H1 (cell line): ENCODE data around the gene NHLH1. TPM values are rescaled to one million over a fixed set of nuclear protein-coding genes. Genes with fewer than 3 reads are reported as not detected.

Experiments used
- CTCF ChIA-PET: fragments of 300-600 bp; sonication (Branson Sonifier 250); formaldehyde crosslinking; loops from one replicate; lab custom pipeline; 2021; ENCODE audit not compliant: partially characterized antibody; lab: Charles Lee
- POLR2A ChIA-PET: fragments of 300-600 bp; sonication (Branson Sonifier 250); formaldehyde crosslinking; loops from one replicate; lab custom pipeline; 2021; ENCODE audit warnings: inconsistent platforms; ENCODE audit not compliant: partially characterized antibody; lab: Charles Lee
- DNase-seq, 2 experiments: peaks; one replicate each; pipeline versions ENCODE4 v3.0.0 to v3.0.0-alpha.2; 2010 to 2022; ENCODE audit warnings: low spot score in 2 of 2, low read depth in 1 of 2, mixed read lengths in 1 of 2
- FAIRE-seq: peaks from 2 replicates; lab custom pipeline; 2011; peaks lifted over from hg19 to GRCh38; lab: Jason Lieb, UNC
- H2AFZ ChIP-seq: 2 replicates; pipeline ENCODE4 v1.8.1; 2012; ENCODE audit warnings: low read length, inconsistent platforms
- H2AK5ac ChIP-seq: 2 replicates; pipeline ENCODE4 v1.6.1; 2013; ENCODE audit warnings: low read depth, low read length
- H2BK120ac ChIP-seq: replicated peaks from 2 replicates; pipeline ENCODE3; 2013; ENCODE audit warnings: low read depth, low read length, inconsistent platforms
- H2BK12ac ChIP-seq: 2 replicates; pipeline ENCODE4 v1.6.1; 2013; ENCODE audit warnings: low read depth, low read length
- H2BK15ac ChIP-seq: 2 replicates; pipeline ENCODE4 v1.6.1; 2013; ENCODE audit warnings: low read length
- H2BK20ac ChIP-seq: 2 replicates; pipeline ENCODE4 v1.6.1; 2013; ENCODE audit warnings: low read length
- H2BK5ac ChIP-seq: 2 replicates; pipeline ENCODE4 v1.6.1; 2013; ENCODE audit warnings: low read depth, low read length
- H3K14ac ChIP-seq: 2 replicates; pipeline ENCODE4 v1.6.1; 2013; ENCODE audit warnings: inconsistent platforms; ENCODE audit not compliant: insufficient read length
- H3K18ac ChIP-seq: 2 replicates; pipeline ENCODE4 v1.6.1; 2013; ENCODE audit warnings: low read length; ENCODE audit errors: extremely low read depth
- H3K23ac ChIP-seq: 2 replicates; pipeline ENCODE4 v1.6.1; 2013; ENCODE audit warnings: inconsistent platforms; ENCODE audit not compliant: insufficient read length
- H3K23me2 ChIP-seq: 2 replicates; pipeline ENCODE4 v1.6.1; 2013; ENCODE audit warnings: low read depth, low read length
- H3K27ac ChIP-seq: 2 replicates; pipeline ENCODE4 v1.6.1; 2011; ENCODE audit warnings: low read depth, low read length, inconsistent platforms
- H3K27me3 ChIP-seq, 4 experiments: replicated peaks in 1 of 4; 1 replicate in 1 of 4; 2 replicates in 3 of 4; pipeline versions ENCODE4 v1.6.1 to v1.8.1; 2011 to 2013; ENCODE audit warnings: low read length in 3 of 4, mild to moderate bottlenecking in 3 of 4, inconsistent platforms in 2 of 4, mixed read lengths in 2 of 4, moderate library complexity in 1 of 4; ENCODE audit not compliant: control insufficient read depth in 3 of 4, insufficient read depth in 3 of 4; ENCODE audit errors: extremely low read depth in 1 of 4
- H3K36me3 ChIP-seq, 4 experiments: 2 replicates each; pipeline versions ENCODE4 v1.6.1 to v1.8.1; 2011 to 2013; ENCODE audit warnings: mild to moderate bottlenecking in 4 of 4, low read length in 3 of 4, moderate library complexity in 2 of 4, control low read depth in 1 of 4, inconsistent platforms in 1 of 4; ENCODE audit not compliant: insufficient read depth in 4 of 4, control insufficient read depth in 2 of 4
- H3K4ac ChIP-seq: replicated peaks from 2 replicates; pipeline ENCODE3; 2013; ENCODE audit warnings: low read length, low read depth, mixed read lengths, inconsistent platforms; ENCODE audit not compliant: insufficient read length
- H3K4me1 ChIP-seq, 4 experiments: replicated peaks in 1 of 4; 1 replicate in 1 of 4; 2 replicates in 3 of 4; pipeline versions ENCODE4 v1.6.1 to v1.8.1; 2011 to 2013; ENCODE audit warnings: low read length in 3 of 4, inconsistent platforms in 2 of 4, mixed read lengths in 1 of 4; ENCODE audit not compliant: insufficient read depth in 4 of 4, control insufficient read depth in 3 of 4
- H3K4me2 ChIP-seq, 2 experiments: 2 replicates each; pipeline versions ENCODE4 v1.6.1 to v1.8.1; 2011 to 2013; ENCODE audit warnings: low read depth in 2 of 2, low read length in 2 of 2, control low read depth in 1 of 2, inconsistent platforms in 1 of 2, mild to moderate bottlenecking in 1 of 2; ENCODE audit not compliant: insufficient read depth in 1 of 2
- H3K4me3 ChIP-seq, 4 experiments: fragments of 200-600, 300-600 bp in 1 of 4; sonication (generic), shearing (Covaris generic), sonication (Bioruptor Twin) in 1 of 4; 2 replicates each; pipeline versions ENCODE4 v1.5.1 to v1.8.1; 2011 to 2016; ENCODE audit warnings: low read length in 4 of 4, low read depth in 3 of 4, control low read depth in 2 of 4, inconsistent platforms in 2 of 4, mild to moderate bottlenecking in 2 of 4, mixed read lengths in 1 of 4, moderate library complexity in 1 of 4; ENCODE audit not compliant: insufficient read depth in 2 of 4; ENCODE audit errors: extremely low read depth in 1 of 4
- H3K56ac ChIP-seq: replicated peaks from 2 replicates; pipeline ENCODE3; 2013; ENCODE audit warnings: low read depth, mild to moderate bottlenecking, mixed read lengths, low read length, inconsistent platforms; ENCODE audit not compliant: insufficient read length
- H3K79me1 ChIP-seq: 2 replicates; pipeline ENCODE4 v1.6.1; 2013; ENCODE audit warnings: low read depth, low read length, control low read depth
- H3K79me2 ChIP-seq, 2 experiments: 2 replicates each; pipeline versions ENCODE4 v1.6.1 to v1.8.1; 2012 to 2013; ENCODE audit warnings: low read length in 2 of 2, mild to moderate bottlenecking in 2 of 2, inconsistent platforms in 1 of 2; ENCODE audit not compliant: insufficient read depth in 2 of 2, control insufficient read depth in 1 of 2
- H3K9ac ChIP-seq, 4 experiments: replicated peaks in 1 of 4; 1 replicate in 1 of 4; 2 replicates in 3 of 4; pipeline versions ENCODE4 v1.6.1 to v1.8.1; 2011 to 2013; ENCODE audit warnings: low read depth in 3 of 4, low read length in 3 of 4, control low read depth in 2 of 4, mild to moderate bottlenecking in 2 of 4, moderate library complexity in 2 of 4, inconsistent platforms in 1 of 4; ENCODE audit errors: extremely low read depth in 1 of 4
- H3K9me3 ChIP-seq, 2 experiments: 2 replicates each; pipeline versions ENCODE4 v1.6.1 to v1.8.1; 2012 to 2013; ENCODE audit warnings: mild to moderate bottlenecking in 2 of 2, moderate library complexity in 2 of 2, control low read depth in 1 of 2, inconsistent platforms in 1 of 2, low read depth in 1 of 2, low read length in 1 of 2, mixed read lengths in 1 of 2; ENCODE audit not compliant: insufficient read depth in 2 of 2
- H4K20me1 ChIP-seq, 2 experiments: replicated peaks in 1 of 2; 2 replicates each; pipeline versions ENCODE3 to v1.8.1; 2011 to 2013; ENCODE audit warnings: inconsistent platforms in 2 of 2, low read length in 2 of 2, mild to moderate bottlenecking in 1 of 2; ENCODE audit not compliant: insufficient read depth in 2 of 2, control insufficient read depth in 1 of 2
- H4K5ac ChIP-seq: 2 replicates; pipeline ENCODE4 v1.6.1; 2013; ENCODE audit warnings: low read length, low read depth, mixed read lengths, inconsistent platforms; ENCODE audit not compliant: insufficient read length
- H4K8ac ChIP-seq: 2 replicates; pipeline ENCODE4 v1.8.0; 2013; ENCODE audit warnings: mild to moderate bottlenecking, moderate library complexity, low read length, inconsistent platforms; ENCODE audit not compliant: insufficient read depth; ENCODE audit errors: extremely low read depth
- H4K91ac ChIP-seq: replicated peaks from 2 replicates; pipeline ENCODE3; 2013; ENCODE audit warnings: low read length, mixed read lengths, inconsistent platforms; ENCODE audit not compliant: insufficient read length
- BACH1 ChIP-seq: IDR thresholded peaks from 2 replicates; pipeline ENCODE4 v1.6.1; 2012; ENCODE audit warnings: low read length, improper control_type of control experiment
- BCL11A ChIP-seq, 2 experiments: IDR thresholded peaks; one replicate each; pipeline ENCODE4 v1.6.1; 2011; ENCODE audit warnings: low read depth in 2 of 2, low read length in 2 of 2, mild to moderate bottlenecking in 2 of 2
- CEBPB ChIP-seq: IDR thresholded peaks from 2 replicates; pipeline ENCODE4 v1.6.1; 2012; ENCODE audit warnings: low read depth, low read length
- JUN ChIP-seq: IDR thresholded peaks from 2 replicates; pipeline ENCODE4 v1.6.1; 2011; ENCODE audit warnings: low read depth, mild to moderate bottlenecking, improper control_type of control experiment, low read length
- JUND ChIP-seq: IDR thresholded peaks from 2 replicates; pipeline ENCODE4 v1.6.1; 2011; ENCODE audit warnings: mild to moderate bottlenecking, improper control_type of control experiment, low read length
- MAFK ChIP-seq: IDR thresholded peaks from 2 replicates; pipeline ENCODE4 v1.6.1; 2012; ENCODE audit warnings: low read depth, mild to moderate bottlenecking, improper control_type of control experiment, low read length
- NRF1 ChIP-seq: IDR thresholded peaks from 2 replicates; pipeline ENCODE4 v1.6.1; 2011; ENCODE audit warnings: mild to moderate bottlenecking, low read depth, low read length, improper control_type of control experiment
- RXRA ChIP-seq: IDR thresholded peaks from 2 replicates; pipeline ENCODE4 v1.6.1; 2011; ENCODE audit warnings: low read depth, mild to moderate bottlenecking, low read length, moderate library complexity; ENCODE audit not compliant: insufficient read depth
- SIN3A ChIP-seq, 2 experiments: IDR thresholded peaks in 1 of 2; conservative IDR thresholded peaks in 1 of 2; 2 replicates each; pipeline ENCODE4 v1.6.1; 2011 to 2012; ENCODE audit warnings: low read length in 2 of 2, improper control_type of control experiment in 1 of 2, low read depth in 1 of 2, mild to moderate bottlenecking in 1 of 2
- SP2 ChIP-seq: IDR thresholded peaks from 2 replicates; pipeline ENCODE4 v1.6.1; 2012; ENCODE audit warnings: mild to moderate bottlenecking, low read length, inconsistent platforms
- WGBS, 2 experiments: shearing (Covaris generic) in 1 of 2; methylation state at CpG; one replicate each; pipeline versions ENCODE4 v1.1.6 to v1.1.7; 2013 to 2015; ENCODE audit warnings: low lambda C conversion rate in 2 of 2, mixed read lengths in 2 of 2, inconsistent platforms in 1 of 2, low coverage in 1 of 2, missing lambda C conversion rate in 1 of 2; ENCODE audit not compliant: insufficient replicate concordance in 2 of 2, insufficient coverage in 1 of 2, insufficient read length in 1 of 2; ENCODE audit errors: extremely low coverage in 1 of 2, missing lambda C conversion rate in 1 of 2; 5-methylcytosine and 5-hydroxymethylcytosine counted together
- polyA plus RNA-seq, 7 experiments: library from polyadenylated mRNA; depleted of rRNA in 3 of 7; stranded (reverse) in 5 of 7; unstranded in 2 of 7; fragments of >200 nt in 5 of 7; fragments of 200-250 nt in 2 of 7; gene quantifications; 1 replicate in 5 of 7; 2 replicates in 1 of 7; 4 replicates in 1 of 7; pipeline versions ENCODE4 v1.2.1 to v1.2.3, GENCODE V29; 2011 to 2013; ENCODE audit warnings: missing spikeins in 2 of 7, mixed read lengths in 2 of 7
- total RNA-seq: library from RNA; stranded (reverse); fragmentation: NEBNext Ultra II Directional; extraction: Animal tissue kit (Norgen Biotek cat#: 25700); gene quantifications from 2 replicates; pipeline ENCODE4 v1.2.1, GENCODE V29; 2021
- TF ChIP-seq, protein P1 (sequence below): IDR thresholded peaks from 2 replicates; pipeline ENCODE4 v1.6.1; 2012; ENCODE audit warnings: inconsistent platforms

NHLH1 gene
- total and polyA plus RNA-seq, 2 of the 8 experiments (the other 6 are each of a cell fraction or from before 2014, with no cell fraction given): 0.39 to 0.91 TPM

DNA sequence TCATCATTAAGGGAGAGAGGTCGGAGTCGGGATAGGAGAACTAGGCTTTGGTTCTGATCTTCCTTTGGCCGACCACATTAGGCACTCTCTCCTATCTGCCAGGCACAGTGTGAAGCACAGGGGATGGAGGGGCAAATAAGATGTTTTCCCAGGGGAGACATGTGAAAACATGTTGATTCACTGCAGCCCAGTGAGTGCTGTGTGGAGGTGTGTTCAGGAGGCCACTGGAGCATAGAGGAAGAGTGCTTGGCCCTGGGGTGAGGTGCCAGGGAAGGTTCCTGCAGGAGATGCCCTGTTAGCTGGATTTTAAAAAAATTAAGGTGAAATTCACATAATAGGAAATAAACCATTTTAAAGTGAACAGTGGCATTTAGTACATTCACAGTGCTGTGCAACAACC lies 37.2 kb downstream of the NHLH1 start:
- no peak overlapping the region for H2BK20ac ChIP-seq
- TF ChIP-seq NRF1 (no peak), BCL11A (IDR thresholded peaks at IDR 0.05; ENCODE audit: low read depth in 2 of 2, low read length in 2 of 2) (no peak), JUN (no peak), SIN3A (conservative IDR thresholded peaks at IDR 0.05 in 1 of 2, IDR thresholded peaks at IDR 0.05 in 1 of 2; ENCODE audit: low read depth in 1 of 2, low read length in 2 of 2) (no peak), CEBPB (no peak), MAFK (no peak), JUND (no peak), RXRA (no peak), SP2 (no peak), BACH1 (no peak)
- TF ChIP-seq, protein P1, sequence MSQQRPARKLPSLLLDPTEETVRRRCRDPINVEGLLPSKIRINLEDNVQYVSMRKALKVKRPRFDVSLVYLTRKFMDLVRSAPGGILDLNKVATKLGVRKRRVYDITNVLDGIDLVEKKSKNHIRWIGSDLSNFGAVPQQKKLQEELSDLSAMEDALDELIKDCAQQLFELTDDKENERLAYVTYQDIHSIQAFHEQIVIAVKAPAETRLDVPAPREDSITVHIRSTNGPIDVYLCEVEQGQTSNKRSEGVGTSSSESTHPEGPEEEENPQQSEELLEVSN: no peak

More for the DNA sequence above, 37.2 kb downstream of the NHLH1 start:
- peaks cover 33% of the 10 kb centered on the region for H3K79me1 ChIP-seq
- H4K8ac ChIP-seq: no peak overlapping the region
- 83% methylated on average over 3 of the region's 3 CpGs; no CpG with 5 or more reads in 1 of the 2 experiments for WGBS, 2 experiments
- FAIRE-seq (no peak), DNase-seq (no peak)
- peaks cover 5 to 15% of the 10 kb centered on the region in 2 experiments for H4K20me1 ChIP-seq
- no peak overlapping the region for H3K4me3 ChIP-seq
- H2BK5ac ChIP-seq: no peak overlapping the region
- H3K4me2 ChIP-seq: no peak overlapping the region; a peak in 1 of 4 replicates
- H3K36me3 ChIP-seq: 0 out of 8 replicates have a peak, but pooled peaks cover 0 to 2% (median 0%) of the 10 kb centered on the region in 4 experiments
- no peak overlapping the region for H4K91ac ChIP-seq
- peaks cover 10% of the 10 kb centered on the region for H3K23me2 ChIP-seq
- H3K18ac ChIP-seq: no peak overlapping the region
- H3K9ac ChIP-seq: no peak overlapping the region
- H3K4ac ChIP-seq: no peak overlapping the region
- CTCF ChIA-PET: interaction anchor here (1.4 kb wide), 1 partner anchor 48 kb away, joined by 5 read pairs; no protein-coding TSS in a partner anchor
- no peak overlapping the region for H4K5ac ChIP-seq
- H3K23ac ChIP-seq: no peak overlapping the region
- H3K79me2 ChIP-seq: peaks cover 21 to 81% of the 10 kb centered on the region in 2 experiments
- H3K14ac ChIP-seq: no peak overlapping the region
- peak overlapping the region; percentile 30; the same call in 1 of the 2 replicates for H2BK12ac ChIP-seq
- H2AK5ac ChIP-seq: no peak overlapping the region
- H3K56ac ChIP-seq: no peak overlapping the region
- peaks cover 16 to 40% (median 27%) of the 10 kb centered on the region in 4 experiments for H3K4me1 ChIP-seq
- POLR2A ChIA-PET: interaction anchor here (0.6 kb wide), 1 partner anchor 52 kb away, joined by 3 read pairs; no protein-coding TSS in a partner anchor
- no peaks in the 10 kb centered on the region for H3K27me3 ChIP-seq
- no peaks in the 10 kb centered on the region for H3K9me3 ChIP-seq
- no peak overlapping the region for H2AFZ ChIP-seq
- no peak overlapping the region for H2BK120ac ChIP-seq
- no peak overlapping the region for H3K27ac ChIP-seq
- no peak overlapping the region for H2BK15ac ChIP-seq
